Measurements from ENCODE around the gene NEK1. TPM values are rescaled to one million over a fixed set of nuclear protein-coding genes. Genes with fewer than 3 reads are reported as not detected.
A peak's percentile ranks its signal among the peaks of the same experiment; 100 is the strongest.

Gene NEK1
- total RNA-seq (10 to 100 TPM; 16.1 to 19.1 (median 17.0) TPM), polyA plus RNA-seq (1 to 10 TPM; 3.9 to 4.8 (median 4.2) TPM)

GRCh38 chr4:169611991-169612870 is at the start of gene NEK1:
Gene NEK1, minus strand, starts transcription at chr4:169612583. Its CDS starts 9,953 bp downstream, at chr4:169602630.
- no peaks in the 10 kb centered on the region for H3K9me3 ChIP-seq
- no peaks in the 10 kb centered on the region for H3K36me3 ChIP-seq
- peak within 1 kb of the TSS; percentile 68 to 88 (median 84) for H3K4me3 ChIP-seq
- intact Hi-C loops (cut with DNase I), result loop anchor here (1.0 to 10.0 kb wide), 7 partner anchors 8 to 435 kb away; partner anchors contain the start of genes CLCN3, HPF1 and MFAP3L
- no peak for TF ChIP-seq CTCF (IDR thresholded peaks at IDR 0.05)
- TF ChIP-seq POLR2AphosphoS5 (IDR thresholded peaks at IDR 0.05), result peak; percentile 96 to 99 (median 98)
- TF ChIP-seq POLR2A (IDR thresholded peaks at IDR 0.05), result peak; percentile 77 to 91
- TF ChIP-seq EP300 (IDR thresholded peaks at IDR 0.05), result peak in 1 of 4 donors; percentile 41
- DNase-seq, result peak; percentile 95
- peaks cover 0 to 24% (median 19%) of the 10 kb centered on the region in 4 donors for H3K4me1 ChIP-seq
- peak within 1 kb of the TSS; percentile 90 to 96 (median 94) for H3K27ac ChIP-seq
- H3K27me3 ChIP-seq, result no peaks in the 10 kb centered on the region
- 0% methylated on average over 61 of the region's 61 CpGs for WGBS, 2 donors

- Histone ChIP-seq H3K36me3 (no peaks in the 10 kb centered on the region), H3K4me3 (no peak overlapping the region), H3K27ac (peak overlapping the region in 1 of 4 donors; percentile 83), H3K9me3 (no peaks in the 10 kb centered on the region), H3K27me3 (no peaks in the 10 kb centered on the region), H3K4me1 (peaks cover 0 to 62% (median 25%) of the 10 kb centered on the region in 4 donors)
- intact Hi-C loops (cut with DNase I), result loop anchor here (2.0 kb wide), 2 partner anchors 41 to 49 kb away; partner anchors contain the start of genes CLCN3 and NEK1
- no peak for DNase-seq
- WGBS, 2 donors, result 35 to 72% methylated on average over 1 of the region's 1 CpG
- TF ChIP-seq POLR2A (IDR thresholded peaks at IDR 0.05), result no peak
- TF ChIP-seq POLR2AphosphoS5 (IDR thresholded peaks at IDR 0.05), result no peak
- TF ChIP-seq EP300 (IDR thresholded peaks at IDR 0.05), result no peak
- no peak for TF ChIP-seq CTCF (IDR thresholded peaks at IDR 0.05)
Measured at GRCh38 chr4:169661761-169662160, 49.4 kb upstream of the NEK1 start.

- Histone ChIP-seq H3K27ac (peak overlapping the region; percentile 66 to 89 (median 80)), H3K4me1 (peaks cover 0 to 62% (median 25%) of the 10 kb centered on the region in 4 donors), H3K9me3 (no peaks in the 10 kb centered on the region), H3K36me3 (no peaks in the 10 kb centered on the region), H3K27me3 (no peaks in the 10 kb centered on the region), H3K4me3 (peak overlapping the region in 3 of 4 donors; percentile 35 to 57 (median 54))
- TF ChIP-seq CTCF (IDR thresholded peaks at IDR 0.05), result no peak
- no peak for TF ChIP-seq POLR2AphosphoS5 (IDR thresholded peaks at IDR 0.05)
- TF ChIP-seq EP300 (IDR thresholded peaks at IDR 0.05), result no peak
- TF ChIP-seq POLR2A (IDR thresholded peaks at IDR 0.05), result no peak
- 14 to 67% methylated on average over 3 of the region's 3 CpGs for WGBS, 2 donors
- no peak for DNase-seq
- intact Hi-C loops (cut with DNase I), result loop anchor here (2.0 kb wide), 2 partner anchors 40 to 48 kb away; partner anchors contain the start of genes CLCN3 and NEK1
Measured at GRCh38 chr4:169660929-169661328, 48.5 kb upstream of the NEK1 start.

- no peaks in the 10 kb centered on the region for H3K9me3 ChIP-seq
- H3K27me3 ChIP-seq, result no peaks in the 10 kb centered on the region
- TF ChIP-seq CTCF (IDR thresholded peaks at IDR 0.05) (no peak), POLR2AphosphoS5 (IDR thresholded peaks at IDR 0.05) (peak; percentile 58 to 86 (median 69)), POLR2A (IDR thresholded peaks at IDR 0.05) (peak in 1 of 2 donors; percentile 21)
- peaks cover 0 to 56% (median 24%) of the 10 kb centered on the region in 4 donors for H3K4me1 ChIP-seq
- no peaks in the 10 kb centered on the region for H3K36me3 ChIP-seq
- peak overlapping the region; percentile 35 to 57 (median 45) for H3K4me3 ChIP-seq
- peak; percentile 90 for DNase-seq
- 4 to 11% methylated on average over 14 of the region's 14 CpGs for WGBS, 2 donors
- peak overlapping the region; percentile 66 to 89 (median 80) for H3K27ac ChIP-seq
- intact Hi-C loops (cut with DNase I), result loop anchor here (2.0 kb wide), 2 partner anchors 39 to 47 kb away; partner anchors contain the start of genes CLCN3 and NEK1
Measured at GRCh38 chr4:169659716-169660670, 47.6 kb upstream of the NEK1 start.
